ENCODE data around the gene TENT4A. TPM values are rescaled to one million over a fixed set of nuclear protein-coding genes. Genes with fewer than 3 reads are reported as not detected.

Gene TENT4A
- total RNA-seq, 2 experiments from 2014 or later: 37.4 to 55.3 TPM

DNA sequence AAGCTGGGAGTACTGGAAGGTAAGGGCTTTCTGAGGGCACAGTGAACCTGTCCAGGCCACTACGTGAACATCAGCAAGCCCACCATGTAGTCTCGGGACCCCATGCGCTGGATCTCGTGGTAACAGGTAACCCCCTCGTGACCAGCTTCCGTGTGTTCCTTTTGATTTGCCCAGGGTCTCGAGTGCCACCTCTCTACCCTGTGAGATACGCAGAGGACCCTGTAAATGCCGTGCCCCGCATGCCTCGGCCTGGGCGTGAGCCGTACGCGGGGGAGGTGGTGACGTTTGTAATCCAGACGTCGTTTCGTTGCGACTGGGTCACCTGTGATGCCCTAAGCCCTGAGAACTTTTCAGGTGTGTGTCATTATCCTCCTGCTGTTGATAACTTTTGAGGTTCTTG lies 45.5 kb downstream of the TENT4A start:
- CTCF ChIA-PET: no interaction called here
- H3K4me1 Mint-ChIP-seq: no peaks in the 10 kb centered on the region
- H3K4me3 Mint-ChIP-seq: no peak overlapping the region
- H3K27ac Mint-ChIP-seq: no peak overlapping the region
- ATAC-seq (no peak), DNase-seq (no peak)
- no peaks in the 10 kb centered on the region for H3K27me3 Mint-ChIP-seq
- peaks cover 32% of the 10 kb centered on the region for H3K36me3 Mint-ChIP-seq
- no peaks in the 10 kb centered on the region for H3K9me3 Mint-ChIP-seq (ENCODE audit: low read depth)

DNA sequence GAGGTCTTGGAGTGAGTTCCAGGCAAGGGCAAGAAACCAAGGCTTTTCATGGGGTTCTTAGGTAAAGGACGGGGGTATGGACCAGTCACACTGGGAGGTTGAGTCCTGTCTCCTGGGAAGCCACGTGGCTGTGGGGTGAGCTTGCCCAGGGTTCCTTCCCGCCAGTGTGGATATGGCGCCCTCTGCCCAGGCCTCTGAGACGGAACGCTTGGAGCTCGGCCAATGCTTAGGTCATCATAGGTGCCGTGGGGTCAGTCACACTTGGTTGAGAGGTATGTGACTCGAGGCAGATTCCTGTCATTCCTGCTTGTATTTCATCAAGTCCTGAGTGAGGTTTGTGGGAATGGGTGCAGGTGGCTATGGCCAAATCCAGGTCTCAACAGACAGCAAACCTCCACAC lies 46.2 kb downstream of the TENT4A start:
- no peaks in the 10 kb centered on the region for H3K27me3 Mint-ChIP-seq
- H3K9me3 Mint-ChIP-seq (ENCODE audit: low read depth): no peaks in the 10 kb centered on the region
- no peaks in the 10 kb centered on the region for H3K4me1 Mint-ChIP-seq
- DNase-seq (no peak), ATAC-seq (no peak)
- CTCF ChIA-PET: no interaction called here
- no peak overlapping the region for H3K4me3 Mint-ChIP-seq
- no peak overlapping the region for H3K27ac Mint-ChIP-seq
- H3K36me3 Mint-ChIP-seq: peaks cover 27% of the 10 kb centered on the region

- CTCF ChIA-PET: no interaction called here
- Mint-ChIP-seq H3K4me3 (no peak overlapping the region), H3K36me3 (peaks cover 23% of the 10 kb centered on the region)
Observed at GRCh38 chr5:6759983-6760382, 46.8 kb downstream of the TENT4A start.

DNA sequence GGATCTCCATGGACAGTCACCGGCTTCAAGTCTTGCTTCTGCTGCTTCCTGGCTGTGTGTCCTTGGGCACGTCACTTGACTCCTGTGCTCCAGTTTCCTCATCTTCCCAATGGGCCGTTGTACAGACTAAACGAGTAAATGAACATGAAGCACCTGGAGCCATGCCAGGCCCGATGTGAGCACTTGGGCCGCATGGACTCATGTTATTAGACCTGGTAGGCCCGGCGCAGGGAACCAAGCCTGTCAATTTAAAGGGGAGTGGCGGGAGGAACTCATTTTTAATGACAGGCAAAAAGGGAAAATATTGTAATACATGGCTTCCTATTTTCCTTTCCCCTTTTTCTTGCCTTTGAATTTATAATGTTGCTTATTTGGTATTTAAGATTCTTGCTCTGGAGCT lies 47.5 kb downstream of the TENT4A start:
- DNase-seq (no peak), ATAC-seq (no peak)
- Mint-ChIP-seq H3K9me3 (ENCODE audit: low read depth) (no peaks in the 10 kb centered on the region), H3K27ac (no peak overlapping the region), H3K4me1 (peaks cover 3% of the 10 kb centered on the region), H3K27me3 (no peaks in the 10 kb centered on the region), H3K36me3 (peaks cover 16% of the 10 kb centered on the region), H3K4me3 (no peak overlapping the region)
- CTCF ChIA-PET: no interaction called here

More at GRCh38 chr5:6759983-6760382, 46.8 kb downstream of the TENT4A start:
- Mint-ChIP-seq H3K27ac (no peak overlapping the region), H3K27me3 (no peaks in the 10 kb centered on the region), H3K9me3 (ENCODE audit: low read depth) (no peaks in the 10 kb centered on the region), H3K4me1 (no peaks in the 10 kb centered on the region)
- DNase-seq (no peak), ATAC-seq (no peak)

DNA sequence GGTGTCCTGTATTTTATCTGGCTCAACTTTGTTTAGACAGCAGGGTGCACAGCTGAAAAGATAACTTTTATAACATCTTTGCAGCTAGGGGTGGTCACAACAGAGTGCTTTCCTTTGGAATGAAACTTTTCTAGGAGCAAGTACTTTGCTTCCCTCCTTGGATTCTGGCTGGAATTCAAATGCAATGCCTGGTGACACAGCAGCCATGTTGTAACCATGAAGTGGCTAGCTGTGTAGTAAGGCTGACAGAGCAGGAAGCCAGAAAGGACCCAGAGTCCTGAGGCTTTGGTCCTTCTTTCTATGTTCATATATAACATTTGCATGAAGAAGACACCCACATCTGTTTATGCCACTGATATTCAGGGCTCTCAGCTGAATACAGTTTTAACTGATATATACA lies 48.1 kb downstream of the TENT4A start:
- Mint-ChIP-seq H3K4me1 (peaks cover 7% of the 10 kb centered on the region), H3K4me3 (no peak overlapping the region), H3K36me3 (peaks cover 10% of the 10 kb centered on the region), H3K27me3 (no peaks in the 10 kb centered on the region), H3K9me3 (ENCODE audit: low read depth) (no peaks in the 10 kb centered on the region), H3K27ac (no peak overlapping the region)
- DNase-seq (no peak), ATAC-seq (no peak)
- CTCF ChIA-PET: no interaction called here

GRCh38 chr5:6762116-6762515 lies 48.9 kb downstream of the TENT4A start:
- no peak for ATAC-seq
- H3K4me3 Mint-ChIP-seq: no peak overlapping the region
- H3K27me3 Mint-ChIP-seq: no peaks in the 10 kb centered on the region
- CTCF ChIA-PET: no interaction called here
- peaks cover 5% of the 10 kb centered on the region for H3K36me3 Mint-ChIP-seq
- H3K9me3 Mint-ChIP-seq (ENCODE audit: low read depth): no peaks in the 10 kb centered on the region
- H3K27ac Mint-ChIP-seq: no peak overlapping the region
- H3K4me1 Mint-ChIP-seq: peaks cover 7% of the 10 kb centered on the region
- DNase-seq: no peak

- DNase-seq (no peak), ATAC-seq (no peak)
- H3K9me3 Mint-ChIP-seq (ENCODE audit: low read depth): no peaks in the 10 kb centered on the region
- no peak overlapping the region for H3K27ac Mint-ChIP-seq
- no peaks in the 10 kb centered on the region for H3K27me3 Mint-ChIP-seq
- H3K36me3 Mint-ChIP-seq: peaks cover 3% of the 10 kb centered on the region
- CTCF ChIA-PET: no interaction called here
- no peak overlapping the region for H3K4me3 Mint-ChIP-seq
- H3K4me1 Mint-ChIP-seq: peaks cover 7% of the 10 kb centered on the region
Observed at GRCh38 chr5:6762697-6763096, 49.5 kb downstream of the TENT4A start.

GRCh38 chr5:6763191-6763590 lies 50.0 kb downstream of the TENT4A start:
- Mint-ChIP-seq H3K9me3 (ENCODE audit: low read depth) (no peaks in the 10 kb centered on the region), H3K27ac (no peak overlapping the region), H3K4me3 (no peak overlapping the region), H3K4me1 (peaks cover 7% of the 10 kb centered on the region), H3K27me3 (no peaks in the 10 kb centered on the region), H3K36me3 (no peaks in the 10 kb centered on the region)
- ATAC-seq (no peak), DNase-seq (no peak)
- CTCF ChIA-PET: no interaction called here

- CTCF ChIA-PET: interaction anchor here (0.8 to 2.0 kb wide), 9 partner anchors 9 to 71 kb away, joined by 3 to 11 read pairs (median 4); no protein-coding TSS in a partner anchor
- Mint-ChIP-seq H3K36me3 (no peaks in the 10 kb centered on the region), H3K4me1 (peaks cover 7% of the 10 kb centered on the region), H3K27me3 (no peaks in the 10 kb centered on the region), H3K27ac (no peak overlapping the region), H3K4me3 (no peak overlapping the region), H3K9me3 (ENCODE audit: low read depth) (no peaks in the 10 kb centered on the region)
- ATAC-seq (peak; percentile 92), DNase-seq (peak; percentile 84)
Observed at GRCh38 chr5:6765612-6766525, 52.6 kb downstream of the TENT4A start.

- Mint-ChIP-seq H3K9me3 (ENCODE audit: low read depth) (no peaks in the 10 kb centered on the region), H3K36me3 (no peaks in the 10 kb centered on the region), H3K4me3 (no peak overlapping the region), H3K27me3 (no peaks in the 10 kb centered on the region), H3K27ac (no peak overlapping the region), H3K4me1 (peaks cover 7% of the 10 kb centered on the region)
- CTCF ChIA-PET: interaction anchor here (0.7 to 2.0 kb wide), 7 partner anchors 8 to 988 kb away, joined by 3 to 11 read pairs (median 4); no protein-coding TSS in a partner anchor
- no peak for ATAC-seq
- DNase-seq: no peak
Observed at GRCh38 chr5:6766604-6767093, 53.4 kb downstream of the TENT4A start.

DNA sequence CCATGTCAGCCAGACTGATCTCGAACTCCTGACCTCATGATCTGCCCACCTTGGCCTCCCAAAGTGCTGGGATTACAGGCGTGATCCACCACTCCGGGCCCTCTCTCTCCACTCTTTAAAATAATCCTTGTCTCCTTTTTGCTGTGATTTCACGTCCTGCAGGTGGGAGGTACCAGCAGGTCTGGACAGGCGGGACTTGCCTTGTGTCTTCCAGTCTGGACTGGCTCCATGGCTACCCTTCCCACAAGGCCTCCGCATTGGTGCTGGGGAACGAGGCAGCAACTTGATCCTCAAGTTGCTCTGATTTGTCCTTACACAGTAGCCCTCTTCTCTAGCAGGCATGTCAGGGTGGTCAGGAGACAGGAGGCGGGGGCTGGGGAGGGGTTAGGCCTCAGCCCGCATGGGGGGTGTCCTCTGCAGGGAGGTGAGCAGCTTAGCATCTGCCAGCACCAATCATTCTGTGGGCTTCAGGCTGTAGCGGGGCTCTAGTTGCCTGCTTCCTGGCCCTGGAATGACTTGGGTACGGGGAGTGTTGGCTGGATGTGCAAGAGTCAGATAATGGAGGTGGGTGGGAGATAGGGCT lies 54.3 kb downstream of the TENT4A start:
- Mint-ChIP-seq H3K36me3 (no peaks in the 10 kb centered on the region), H3K27ac (no peak overlapping the region), H3K4me1 (peaks cover 7% of the 10 kb centered on the region), H3K4me3 (no peak overlapping the region), H3K9me3 (ENCODE audit: low read depth) (no peaks in the 10 kb centered on the region), H3K27me3 (no peaks in the 10 kb centered on the region)
- DNase-seq (no peak), ATAC-seq (no peak)
- CTCF ChIA-PET: interaction anchor here (0.7 kb wide), 1 partner anchor 727 kb away, joined by 3 read pairs; no protein-coding TSS in a partner anchor

- no peak overlapping the region for H3K4me3 Mint-ChIP-seq
- peaks cover 7% of the 10 kb centered on the region for H3K4me1 Mint-ChIP-seq
- ATAC-seq: no peak
- CTCF ChIA-PET: no interaction called here
- H3K36me3 Mint-ChIP-seq: no peaks in the 10 kb centered on the region
- no peaks in the 10 kb centered on the region for H3K27me3 Mint-ChIP-seq
- H3K27ac Mint-ChIP-seq: no peak overlapping the region
- H3K9me3 Mint-ChIP-seq (ENCODE audit: low read depth): no peaks in the 10 kb centered on the region
- no peak for DNase-seq
Observed at GRCh38 chr5:6768590-6769230, 55.5 kb downstream of the TENT4A start.

DNA sequence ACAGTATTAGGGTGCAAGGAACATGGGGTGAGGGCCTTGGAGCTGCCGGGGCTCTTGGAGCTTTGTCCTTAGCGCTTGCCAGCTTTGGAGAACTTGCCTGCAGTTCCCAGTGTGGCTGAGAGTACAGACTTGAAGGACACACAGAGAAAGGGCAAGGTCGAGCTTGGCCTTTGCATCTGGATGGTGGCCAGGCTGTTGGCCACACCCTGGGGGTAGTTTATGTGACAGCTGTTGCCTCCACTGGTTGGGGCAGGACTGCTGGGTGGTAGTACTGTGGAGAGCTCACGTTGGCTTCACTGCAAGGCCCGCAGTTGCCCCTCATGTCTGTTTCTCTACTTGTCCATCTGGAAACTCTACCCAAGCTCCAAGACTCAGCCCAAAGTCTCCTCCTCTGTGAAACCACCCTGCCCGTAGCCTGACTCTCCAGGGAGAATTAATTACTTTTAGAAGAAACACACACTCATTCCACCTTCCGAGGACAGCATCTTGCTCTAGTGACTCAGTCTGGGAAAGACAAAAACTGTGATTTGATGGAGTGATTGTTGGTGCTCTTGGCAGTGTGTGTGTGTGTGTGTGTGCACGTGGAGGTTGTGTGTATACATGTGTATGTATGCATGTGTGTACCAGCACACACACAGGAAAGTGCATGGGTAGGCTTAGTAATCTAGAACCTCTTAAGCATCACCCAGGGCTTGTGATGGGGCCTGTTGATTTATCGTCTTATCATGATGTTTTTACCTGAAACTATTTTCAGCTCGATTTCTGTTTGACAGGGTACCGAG lies 57.8 kb downstream of the TENT4A start:
- DNase-seq (no peak), ATAC-seq (no peak)
- H3K27ac Mint-ChIP-seq: no peak overlapping the region
- peaks cover 13% of the 10 kb centered on the region for H3K27me3 Mint-ChIP-seq
- H3K36me3 Mint-ChIP-seq: no peaks in the 10 kb centered on the region
- H3K4me1 Mint-ChIP-seq: peaks cover 9% of the 10 kb centered on the region
- no peak overlapping the region for H3K4me3 Mint-ChIP-seq
- CTCF ChIA-PET: no interaction called here
- H3K9me3 Mint-ChIP-seq (ENCODE audit: low read depth): no peaks in the 10 kb centered on the region
